ENCODE results near the gene FAHD2A.
"Not testable (repeated sequence)": the region's sequence is repeated elsewhere in the genome, so short reads cannot be mapped to it uniquely, and the experiment has no call there.

FAHD2A gene

DNA sequence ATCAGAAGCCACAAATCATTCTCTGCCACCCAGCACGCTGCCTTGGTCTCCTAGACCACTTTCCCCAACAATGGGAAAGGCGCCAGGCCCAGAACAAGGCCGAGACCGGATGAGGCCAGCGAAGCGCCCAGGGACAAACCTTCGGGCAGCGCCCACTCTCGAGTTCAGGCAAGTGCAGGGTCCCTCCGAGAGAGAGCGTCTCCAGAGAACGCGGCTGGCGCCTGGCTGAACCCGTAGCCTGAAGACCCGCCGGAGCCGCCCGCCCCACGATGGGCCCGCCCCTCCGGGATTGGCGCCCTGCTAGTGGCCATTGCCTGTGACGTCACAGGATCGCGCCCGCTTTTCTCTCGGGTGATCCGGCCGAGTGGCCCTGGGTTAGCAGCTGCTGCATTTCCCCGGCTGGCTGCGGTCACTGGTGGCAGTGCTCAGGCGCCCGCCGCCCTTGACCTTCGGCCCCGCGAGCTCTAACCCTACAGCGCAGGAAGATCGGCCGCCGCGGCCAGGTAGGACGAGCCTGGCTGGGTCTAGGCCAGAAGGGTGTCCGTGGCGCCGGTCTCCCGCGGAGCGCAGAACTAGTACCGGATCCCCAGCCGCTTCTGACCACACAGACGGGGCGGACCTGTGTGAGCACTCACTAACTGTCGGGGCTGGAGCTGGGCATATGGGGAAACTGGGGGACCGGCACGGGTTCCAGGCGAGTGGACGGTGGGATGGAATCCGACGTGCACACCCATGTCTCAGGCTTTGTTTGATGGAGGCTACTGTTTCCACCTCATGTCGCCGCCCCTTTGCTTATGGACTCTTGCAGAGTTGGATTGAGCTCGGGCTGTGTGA is at the start of gene FAHD2A:
Gene FAHD2A (plus strand): TSS at position 339 of the 834 bp plus-strand sequence. CDS start 2,851 bp downstream, outside the sequence.
- peak; percentile 18 for DNase-seq (ENCODE audit: low read depth, low spot score)
- peak within 1 kb of the TSS; percentile 41 for H3K27ac ChIP-seq

GRCh38 chr2:95353055-95353575 is 49.4 kb upstream of the FAHD2A start:
- H3K27ac ChIP-seq = no peak overlapping the region
- DNase-seq (ENCODE audit: low read depth, low spot score) = no peak

DNA sequence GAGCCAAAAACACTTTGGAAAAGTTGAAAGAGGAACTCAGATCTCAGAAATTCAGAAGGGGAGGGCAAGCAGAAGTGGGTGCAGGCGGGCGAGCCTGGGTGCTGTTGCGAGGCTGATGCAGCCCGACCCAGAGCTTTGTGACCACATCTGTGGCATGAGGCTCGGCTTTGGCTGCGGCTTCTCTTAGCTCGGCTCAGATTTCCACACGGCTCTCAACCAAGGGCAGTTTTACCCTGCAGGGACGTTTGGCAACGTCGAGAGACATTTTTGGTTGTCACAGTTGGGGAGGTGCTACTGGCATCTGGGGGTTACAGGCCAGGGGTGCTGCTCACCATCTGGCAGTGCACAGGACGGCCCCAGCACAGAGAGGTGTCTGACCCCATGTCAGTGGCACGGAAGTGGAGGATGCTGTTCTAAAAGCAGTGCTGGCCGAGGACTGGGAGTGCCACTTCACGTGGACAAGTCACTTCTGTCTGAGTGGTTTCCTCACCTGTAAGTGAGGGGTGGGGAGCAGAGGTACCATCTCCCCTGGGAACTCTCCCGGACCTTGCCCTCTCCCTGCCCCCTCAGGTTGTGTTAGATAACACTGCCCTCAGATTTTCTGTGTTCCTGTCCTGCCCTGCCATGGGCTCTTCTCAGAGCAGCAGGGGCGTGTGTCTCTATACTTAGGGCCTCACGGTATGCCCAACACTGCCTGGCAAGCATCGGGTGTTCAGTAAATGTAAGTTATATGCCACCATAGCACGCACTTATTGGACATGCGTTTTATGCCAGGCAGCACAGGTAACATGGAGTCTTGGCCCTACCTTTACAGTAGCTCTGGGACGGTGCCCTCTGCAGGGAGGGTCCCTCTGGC is 48.7 kb upstream of the FAHD2A start:
- no peak overlapping the region for H3K27ac ChIP-seq
- no peak for DNase-seq (ENCODE audit: low read depth, low spot score)

DNA sequence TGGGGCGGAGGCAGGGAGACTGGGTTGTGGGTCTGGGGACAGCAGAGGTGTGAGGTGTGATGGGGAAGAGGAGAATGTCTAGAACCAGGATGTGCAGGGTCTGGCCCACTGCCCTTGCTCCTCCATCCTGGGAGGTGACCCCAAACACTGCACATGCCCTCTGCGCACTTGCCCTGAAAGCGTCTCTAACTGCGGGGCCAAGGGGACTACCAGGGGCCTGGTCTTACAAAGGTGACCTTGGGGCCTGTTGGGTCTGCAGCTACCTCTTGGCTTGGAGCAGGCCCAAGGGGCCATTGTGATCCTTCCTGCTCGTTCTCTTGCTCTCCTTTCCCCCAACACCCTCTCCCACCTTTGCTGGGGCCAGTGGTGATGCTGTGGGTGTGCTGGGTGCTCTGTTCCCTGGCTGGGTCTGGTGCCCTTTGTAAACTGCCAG is 48.0 kb upstream of the FAHD2A start:
- H3K27ac ChIP-seq = no peak overlapping the region
- DNase-seq (ENCODE audit: low read depth, low spot score) = no peak

GRCh38 chr2:95354925-95355324 is 47.6 kb upstream of the FAHD2A start:
- no peak for DNase-seq (ENCODE audit: low read depth, low spot score)
- no peak overlapping the region for H3K27ac ChIP-seq

- H3K27ac ChIP-seq; DNase-seq (ENCODE audit: low read depth, low spot score): not testable (repeated sequence)
Measured at GRCh38 chr2:95355486-95355885, 47.0 kb upstream of the FAHD2A start.

- no peak for DNase-seq (ENCODE audit: low read depth, low spot score)
- no peak overlapping the region for H3K27ac ChIP-seq
Measured at GRCh38 chr2:95356821-95357700, 45.4 kb upstream of the FAHD2A start.

GRCh38 chr2:95357717-95358280 is 44.7 kb upstream of the FAHD2A start:
- no peak for DNase-seq (ENCODE audit: low read depth, low spot score)

GRCh38 chr2:95359031-95359430 is 43.5 kb upstream of the FAHD2A start:
- DNase-seq (ENCODE audit: low read depth, low spot score) = no peak
- H3K27ac ChIP-seq = no peak overlapping the region

More at GRCh38 chr2:95357717-95358280, 44.7 kb upstream of the FAHD2A start:
- no peak overlapping the region for H3K27ac ChIP-seq

GRCh38 chr2:95359501-95359930 is 43.0 kb upstream of the FAHD2A start:
- no peak overlapping the region for H3K27ac ChIP-seq
- no peak for DNase-seq (ENCODE audit: low read depth, low spot score)

GRCh38 chr2:95361216-95361980 is 41.1 kb upstream of the FAHD2A start:
- DNase-seq (ENCODE audit: low read depth, low spot score) = no peak
- H3K27ac ChIP-seq = no peak overlapping the region

DNA sequence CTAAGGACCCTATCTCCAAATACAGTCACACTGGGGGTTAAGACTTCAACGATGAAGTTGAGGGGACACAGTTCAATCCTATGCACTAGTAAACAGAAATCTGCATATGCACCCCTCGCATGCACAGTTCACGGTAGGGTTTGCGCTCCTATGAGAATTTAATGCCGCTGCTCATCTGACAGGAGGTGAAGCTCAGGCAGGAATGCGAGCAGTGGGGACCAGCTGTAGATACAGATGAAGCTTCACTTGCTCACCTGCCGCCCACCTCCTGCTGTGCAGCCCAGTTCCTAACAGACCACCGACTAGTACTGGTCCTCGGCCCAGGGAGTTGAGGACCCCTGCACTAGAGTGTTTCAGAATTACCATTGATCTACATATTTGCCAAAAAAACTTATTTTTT is 40.0 kb upstream of the FAHD2A start:
- no peak for DNase-seq (ENCODE audit: low read depth, low spot score)
- no peak overlapping the region for H3K27ac ChIP-seq

GRCh38 chr2:95366514-95366913 is 36.0 kb upstream of the FAHD2A start:
- H3K27ac ChIP-seq = no peak overlapping the region
- DNase-seq (ENCODE audit: low read depth, low spot score) = no peak

DNA sequence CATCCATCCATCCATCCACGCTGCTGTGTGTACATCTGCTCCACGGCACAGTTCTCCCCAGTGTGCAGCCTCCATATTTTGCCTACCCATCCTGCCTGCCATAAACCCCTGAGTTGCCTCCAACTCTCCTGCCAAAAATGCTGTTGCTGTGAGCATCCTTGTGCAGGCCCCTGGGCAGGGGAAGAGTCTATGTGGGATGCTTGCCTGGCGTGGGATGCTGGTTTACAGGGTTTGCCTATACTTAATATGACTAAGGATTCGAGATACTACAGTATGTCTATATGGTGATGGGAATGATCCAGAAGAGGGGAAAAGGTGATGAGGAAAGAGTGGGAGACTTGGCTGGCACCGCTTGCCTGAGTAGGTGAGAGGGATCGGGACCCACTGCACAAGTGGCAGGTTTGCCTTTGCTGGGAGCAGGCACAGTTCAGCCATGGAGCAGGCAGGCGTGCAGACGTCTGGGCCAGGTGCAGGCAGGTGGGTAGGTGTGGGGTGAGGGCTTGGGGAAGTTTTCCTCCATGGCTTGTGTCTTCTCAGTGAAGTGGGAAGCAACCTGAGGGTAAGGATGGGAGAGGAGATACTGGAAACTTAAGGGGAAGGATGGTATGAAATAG is 30.2 kb upstream of the FAHD2A start:
- no peak overlapping the region for H3K27ac ChIP-seq
- no peak for DNase-seq (ENCODE audit: low read depth, low spot score)

DNA sequence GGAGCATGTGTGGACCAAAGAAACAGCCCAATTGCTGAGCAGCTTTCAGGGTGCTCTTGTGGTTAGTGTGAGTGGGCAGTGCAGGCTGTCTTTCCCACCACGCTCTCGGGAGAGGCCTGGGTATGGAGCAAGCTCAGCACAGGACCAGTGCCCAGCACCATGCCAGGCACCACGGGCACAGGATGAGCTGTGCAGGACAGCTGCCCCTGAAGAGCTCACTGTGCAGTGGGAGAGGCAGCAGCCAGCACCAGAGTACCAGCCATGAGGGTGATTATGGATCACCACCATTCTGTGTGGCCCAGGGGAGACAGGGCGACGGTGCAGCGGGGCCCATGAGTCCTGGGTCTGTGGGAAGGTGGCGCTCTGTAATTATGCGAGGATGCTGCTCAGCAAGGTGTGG is 29.7 kb upstream of the FAHD2A start:
- no peak overlapping the region for H3K27ac ChIP-seq
- DNase-seq (ENCODE audit: low read depth, low spot score) = no peak

GRCh38 chr2:95374029-95374428 is 28.5 kb upstream of the FAHD2A start:
- H3K27ac ChIP-seq = no peak overlapping the region
- no peak for DNase-seq (ENCODE audit: low read depth, low spot score)

DNA sequence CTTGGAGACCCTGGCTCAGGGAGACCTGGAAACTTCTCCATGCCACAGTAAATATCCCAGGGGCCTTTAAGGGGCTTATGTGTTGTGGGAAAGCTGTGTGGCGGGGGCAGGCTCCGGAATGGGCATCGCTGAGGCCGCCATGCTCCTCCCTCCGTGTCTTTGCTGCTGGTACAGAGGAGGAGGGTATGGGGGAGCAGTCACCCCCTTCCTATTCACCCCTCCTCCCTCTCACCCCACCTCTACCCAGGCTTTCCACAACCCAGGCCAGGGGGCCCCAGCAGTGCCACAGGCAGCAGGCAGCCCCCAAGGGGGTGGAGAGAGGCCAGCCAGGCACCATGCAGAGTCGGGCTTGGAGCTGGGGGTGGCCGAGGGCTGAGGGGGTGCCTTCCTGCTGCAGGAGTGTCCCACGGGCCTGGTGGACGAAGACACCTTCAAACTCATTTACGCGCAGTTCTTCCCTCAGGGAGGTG is 28.0 kb upstream of the FAHD2A start:
- no peak for DNase-seq (ENCODE audit: low read depth, low spot score)
- no peak overlapping the region for H3K27ac ChIP-seq

DNA sequence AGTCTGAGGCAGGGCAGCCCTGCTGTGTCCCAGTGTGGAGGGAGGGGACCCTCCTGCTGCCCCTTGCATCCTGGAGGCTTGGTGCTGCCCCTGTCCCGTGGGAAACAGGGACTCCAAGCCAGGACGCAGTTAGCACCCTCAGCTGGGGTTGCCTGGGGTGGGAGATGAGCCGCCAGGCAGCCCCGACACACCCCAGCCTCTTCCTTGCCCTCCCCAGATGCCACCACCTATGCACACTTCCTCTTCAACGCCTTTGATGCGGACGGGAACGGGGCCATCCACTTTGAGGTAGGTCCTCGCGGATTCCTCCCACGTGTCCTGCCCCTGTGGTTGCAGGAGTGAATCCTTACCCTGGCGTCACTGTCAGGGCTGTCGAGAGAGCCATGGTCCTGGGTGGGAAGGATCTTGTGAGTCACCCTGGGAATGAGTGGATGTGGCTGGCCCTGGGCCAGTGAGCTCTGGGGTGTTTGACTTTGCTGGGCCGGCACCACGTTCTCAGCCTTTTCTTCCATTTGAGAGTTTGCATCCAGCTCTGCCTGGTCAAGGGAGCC is 27.5 kb upstream of the FAHD2A start:
- no peak for DNase-seq (ENCODE audit: low read depth, low spot score)
- H3K27ac ChIP-seq = no peak overlapping the region

All from epithelial cell of prostate (primary cell).